ENCODE measurements around the gene MYNN.

GRCh38 chr3:169772305-169772896, 795 bp upstream of the MYNN start:
- TF ChIP-seq CTCF (conservative IDR thresholded peaks at IDR 0.05; ENCODE audit: low read depth, low read length): no peak
- TF ChIP-seq EZH2 (IDR thresholded peaks at IDR 0.05; ENCODE audit: borderline replicate concordance, low read depth, low read length, poor library complexity, severe bottlenecking): no peak

All from A673 (cell line).